Endothelial cell of hepatic sinusoid (primary cell): Measurements from ENCODE around the gene UQCRC1.

Experiments used
- in situ Hi-C: cut with HindIII; loops from 2 replicates; pipeline ENCODE4 v1.10.0; 2017; ENCODE audit warnings: low sequenced_read_pairs

The UQCRC1 gene

DNA sequence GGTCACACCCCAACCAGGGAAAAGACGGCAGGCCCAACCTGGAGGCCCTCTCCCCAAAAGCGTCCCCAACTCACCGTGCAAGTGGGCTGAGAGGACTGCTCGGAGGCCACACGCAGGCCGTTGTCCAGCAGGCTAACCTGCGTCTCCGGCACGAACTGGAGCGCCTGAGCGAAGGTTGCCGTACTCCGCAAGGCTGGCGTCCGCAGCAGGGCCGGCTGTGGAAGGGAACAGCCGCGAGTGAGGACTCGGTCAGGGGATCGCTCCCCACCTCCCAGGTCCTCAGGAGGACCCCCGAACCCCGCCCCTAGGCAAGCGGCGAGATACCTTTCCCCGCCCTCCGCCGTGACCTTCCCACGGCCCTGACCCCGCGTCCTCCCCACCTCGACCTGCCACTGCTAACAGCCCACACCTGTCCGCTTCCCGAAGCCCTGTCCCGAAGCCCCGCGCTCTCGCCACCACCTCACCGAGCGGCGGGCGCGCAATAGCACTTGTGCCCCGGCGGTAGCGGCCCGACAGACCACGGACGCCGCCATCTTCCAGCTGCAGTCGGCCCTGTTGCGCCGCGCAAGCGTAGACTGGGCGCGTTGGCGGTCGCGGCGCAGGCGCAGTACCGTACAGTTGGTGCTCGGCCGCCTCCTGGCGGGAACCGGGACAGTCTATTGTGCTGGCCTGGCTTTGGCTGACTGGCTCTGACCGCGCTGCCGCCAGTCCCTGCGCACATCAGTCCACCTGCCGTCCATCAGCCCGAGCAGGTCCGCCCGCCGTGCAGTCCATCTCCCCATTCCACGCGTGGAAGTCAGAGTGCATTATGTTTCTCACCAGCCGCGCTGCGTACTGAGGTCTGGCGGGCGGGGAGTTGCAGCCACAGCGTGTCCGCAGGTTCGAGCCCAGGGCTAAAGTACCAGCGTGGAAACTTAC is at the start of gene UQCRC1:
TSS of gene UQCRC1 (minus strand) at position 559 of the 918 bp plus-strand sequence. CDS start at position 533, 26 bp downstream.
- in situ Hi-C loops = no loop called here

- in situ Hi-C loops = no loop called here
These were observed 47.4 kb upstream of the UQCRC1 start for GRCh38 chr3:48656841-48657281.

GRCh38 chr3:48656061-48656840 is 46.8 kb upstream of the UQCRC1 start:
- in situ Hi-C loops = no loop called here

DNA sequence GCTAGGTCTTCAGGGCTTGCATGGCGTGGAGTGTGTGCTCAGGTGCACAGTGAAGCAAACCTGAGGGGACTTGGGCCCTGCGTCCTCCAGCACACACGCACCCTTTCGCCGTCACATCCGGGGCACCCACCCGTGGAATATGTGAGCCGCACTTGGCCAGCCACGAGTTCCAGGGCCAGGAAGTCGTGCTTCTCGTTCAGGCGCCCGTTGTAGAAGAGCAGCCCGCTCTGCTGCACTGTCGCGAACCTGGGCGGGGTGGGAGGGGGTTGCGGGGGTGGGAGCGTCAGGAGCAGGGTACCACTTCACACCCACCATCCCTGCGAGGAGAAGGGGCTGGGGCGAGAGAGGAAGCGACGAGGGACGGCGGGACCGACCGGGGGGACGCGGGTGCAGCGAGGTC is 46.2 kb upstream of the UQCRC1 start:
- in situ Hi-C loops = no loop called here

- in situ Hi-C loops = no loop called here
These were observed 45.6 kb upstream of the UQCRC1 start for GRCh38 chr3:48655063-48655462.

DNA sequence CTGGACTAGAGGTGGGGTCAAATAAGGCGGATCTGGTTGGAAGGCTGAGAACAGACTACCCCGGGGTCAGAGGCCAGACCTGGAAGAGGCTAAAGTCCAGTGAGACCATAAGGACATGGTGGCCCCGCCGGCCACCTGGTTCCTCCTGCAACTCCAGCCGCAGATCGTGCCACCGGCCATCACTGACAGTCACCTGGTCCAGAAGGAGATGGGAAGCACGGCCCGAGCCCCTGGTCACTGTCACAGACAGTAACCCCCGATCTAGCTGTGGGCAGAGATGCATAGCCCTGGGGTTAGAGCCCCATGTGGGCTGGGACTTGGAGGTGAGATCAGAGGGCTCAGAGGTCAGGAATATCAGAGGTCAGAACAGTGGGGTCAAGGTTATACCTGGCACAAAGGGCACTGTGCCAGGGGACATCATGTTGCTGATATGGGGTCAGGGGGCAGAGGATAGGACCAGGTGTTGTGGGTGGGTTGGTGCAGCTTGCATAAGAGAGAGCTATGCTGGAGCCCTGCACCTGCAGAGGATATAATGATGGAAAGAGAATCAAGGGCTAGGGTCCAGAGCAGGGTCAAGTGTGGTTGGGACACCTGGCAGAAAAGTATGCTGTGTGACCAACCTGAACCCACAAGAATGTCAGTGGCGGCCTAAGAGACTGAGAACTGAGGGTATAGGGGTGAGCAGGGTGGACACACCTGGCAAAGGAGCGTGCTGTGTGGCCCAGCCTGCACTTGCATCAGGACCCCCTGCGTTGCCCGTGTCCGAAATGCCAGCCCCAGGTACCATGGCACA is 43.7 kb upstream of the UQCRC1 start:
- in situ Hi-C loops = no loop called here

- in situ Hi-C loops = no loop called here
These were observed 42.3 kb upstream of the UQCRC1 start for GRCh38 chr3:48651771-48652170.

DNA sequence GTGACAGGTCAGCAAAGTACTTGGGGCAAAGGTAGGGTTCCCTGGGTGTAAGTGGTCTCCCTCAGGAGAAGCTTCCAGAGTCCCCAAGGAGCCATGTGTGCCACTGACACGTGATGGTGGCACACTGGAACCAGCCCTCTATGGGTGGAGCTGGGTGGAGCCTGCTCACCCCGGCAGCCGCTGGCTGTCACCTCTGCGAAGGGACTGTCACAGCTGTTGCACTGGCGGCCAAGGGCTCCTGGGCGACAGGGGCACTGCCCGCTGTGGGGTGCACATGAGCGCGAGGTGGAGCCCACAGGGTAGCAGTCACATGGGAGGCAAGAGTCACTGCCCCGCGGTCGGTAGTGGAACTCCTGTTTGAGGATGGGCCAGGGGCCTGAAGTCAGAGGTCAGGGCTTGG is 41.3 kb upstream of the UQCRC1 start:
- in situ Hi-C loops = no loop called here

- in situ Hi-C loops = no loop called here
These were observed 38.9 kb upstream of the UQCRC1 start for GRCh38 chr3:48648188-48648850.

- in situ Hi-C loops = no loop called here
These were observed 38.3 kb upstream of the UQCRC1 start for GRCh38 chr3:48647714-48648113.

DNA sequence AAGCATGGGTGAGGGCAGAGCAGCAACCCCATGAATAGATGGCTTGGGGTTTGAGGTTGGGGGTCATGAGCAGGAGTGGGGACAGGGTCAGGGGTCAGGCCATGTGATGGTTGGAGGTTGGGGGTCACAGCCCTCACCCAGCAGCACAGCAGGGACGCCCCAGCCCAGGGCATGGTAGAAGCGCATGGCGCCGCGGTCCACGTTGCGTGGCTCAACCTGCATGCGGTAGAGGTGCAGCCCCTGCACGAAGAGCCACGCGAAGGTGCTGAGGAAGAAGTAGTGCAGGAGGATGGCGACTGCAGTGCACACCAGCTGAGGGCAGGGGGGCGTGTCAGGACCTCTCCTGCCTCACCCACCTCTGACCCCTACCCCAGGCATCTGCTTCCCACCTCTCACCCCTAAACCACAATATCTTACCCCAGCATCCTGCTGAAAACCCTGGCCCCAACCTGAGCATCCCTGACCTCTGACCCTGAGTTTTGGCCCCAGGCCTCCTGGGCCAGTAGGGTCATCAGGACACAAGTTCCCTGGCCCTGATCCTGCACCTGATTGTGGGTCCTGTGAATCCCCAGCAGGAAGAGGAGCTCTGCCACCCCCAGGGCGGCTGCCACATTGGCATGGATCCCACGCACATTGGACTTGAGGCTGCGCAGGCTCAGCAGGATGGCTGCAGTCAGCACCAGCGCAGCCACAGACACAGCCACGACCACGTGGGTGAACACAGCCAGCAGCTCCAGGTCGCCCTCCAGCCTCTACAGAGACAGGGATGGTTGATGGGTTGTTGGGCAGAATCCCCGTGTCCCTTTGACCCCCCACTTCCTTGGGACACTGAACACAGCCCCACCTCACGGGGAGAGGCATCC is 35.7 kb upstream of the UQCRC1 start:
- in situ Hi-C loops = no loop called here

- in situ Hi-C loops = no loop called here
These were observed 33.2 kb upstream of the UQCRC1 start for GRCh38 chr3:48642605-48643004.

GRCh38 chr3:48641396-48641795 is 31.9 kb upstream of the UQCRC1 start:
- in situ Hi-C loops = no loop called here

DNA sequence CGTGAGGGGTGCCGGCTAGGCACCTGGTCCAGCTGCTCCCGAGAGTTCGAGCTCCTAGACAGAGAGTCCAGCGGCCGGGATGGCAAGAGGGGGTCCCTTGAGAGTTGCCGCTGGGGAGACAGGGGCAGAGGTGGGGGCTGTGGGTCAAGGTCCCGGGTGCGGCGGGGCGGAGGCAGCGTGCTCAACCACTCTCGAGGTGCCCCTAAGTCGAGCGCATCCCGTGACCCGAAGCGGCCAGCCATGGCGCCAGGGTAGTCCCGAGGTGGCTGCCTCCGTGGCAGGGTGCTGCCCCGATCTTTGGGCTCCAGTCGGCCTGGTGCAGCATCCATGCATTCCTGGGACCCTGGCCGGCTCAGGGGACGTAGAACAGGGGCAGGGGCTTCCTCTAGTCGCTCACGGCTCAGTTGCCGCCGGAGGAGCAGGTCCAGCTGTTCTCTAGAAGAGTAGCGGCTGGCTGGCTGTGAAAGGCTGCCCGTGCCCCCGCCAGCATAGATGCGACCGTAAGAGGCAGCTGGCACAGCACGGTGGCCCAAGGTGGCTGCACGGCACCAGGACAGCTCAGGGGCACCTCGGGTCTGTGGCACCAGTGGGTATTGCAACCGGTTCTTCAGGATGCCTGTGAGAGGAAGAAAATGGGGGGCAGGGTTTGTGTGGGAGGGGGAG is 30.6 kb upstream of the UQCRC1 start:
- in situ Hi-C loops = loop anchor here (10.0 kb wide), 2 partner anchors 85 to 165 kb away; partner anchors contain the start of gene PFKFB4

DNA sequence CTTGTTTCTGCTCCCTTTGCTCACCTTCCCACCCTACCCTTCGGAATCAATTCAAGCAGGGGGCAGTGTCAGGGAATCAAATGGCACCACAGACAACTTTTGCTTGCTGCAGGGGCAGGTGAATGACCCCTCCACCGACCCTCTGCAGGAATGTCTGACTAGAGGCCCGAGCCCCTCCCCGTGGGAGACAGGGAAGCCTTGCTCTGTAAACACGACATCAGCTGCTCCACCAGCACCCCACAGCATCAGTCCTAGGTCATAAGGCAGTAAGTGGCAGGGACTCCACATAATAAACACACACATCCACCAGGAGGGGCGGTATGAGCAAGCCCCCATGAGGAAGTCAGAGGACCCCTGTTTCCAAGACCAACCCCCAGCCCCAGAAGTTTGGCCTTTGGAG is 27.9 kb upstream of the UQCRC1 start:
- in situ Hi-C loops = loop anchor here (10.0 kb wide), 2 partner anchors 83 to 163 kb away; partner anchors contain the start of gene PFKFB4

- in situ Hi-C loops = loop anchor here (10.0 kb wide), 2 partner anchors 81 to 161 kb away; partner anchors contain the start of gene PFKFB4
These were observed 26.8 kb upstream of the UQCRC1 start for GRCh38 chr3:48636149-48636655.

DNA sequence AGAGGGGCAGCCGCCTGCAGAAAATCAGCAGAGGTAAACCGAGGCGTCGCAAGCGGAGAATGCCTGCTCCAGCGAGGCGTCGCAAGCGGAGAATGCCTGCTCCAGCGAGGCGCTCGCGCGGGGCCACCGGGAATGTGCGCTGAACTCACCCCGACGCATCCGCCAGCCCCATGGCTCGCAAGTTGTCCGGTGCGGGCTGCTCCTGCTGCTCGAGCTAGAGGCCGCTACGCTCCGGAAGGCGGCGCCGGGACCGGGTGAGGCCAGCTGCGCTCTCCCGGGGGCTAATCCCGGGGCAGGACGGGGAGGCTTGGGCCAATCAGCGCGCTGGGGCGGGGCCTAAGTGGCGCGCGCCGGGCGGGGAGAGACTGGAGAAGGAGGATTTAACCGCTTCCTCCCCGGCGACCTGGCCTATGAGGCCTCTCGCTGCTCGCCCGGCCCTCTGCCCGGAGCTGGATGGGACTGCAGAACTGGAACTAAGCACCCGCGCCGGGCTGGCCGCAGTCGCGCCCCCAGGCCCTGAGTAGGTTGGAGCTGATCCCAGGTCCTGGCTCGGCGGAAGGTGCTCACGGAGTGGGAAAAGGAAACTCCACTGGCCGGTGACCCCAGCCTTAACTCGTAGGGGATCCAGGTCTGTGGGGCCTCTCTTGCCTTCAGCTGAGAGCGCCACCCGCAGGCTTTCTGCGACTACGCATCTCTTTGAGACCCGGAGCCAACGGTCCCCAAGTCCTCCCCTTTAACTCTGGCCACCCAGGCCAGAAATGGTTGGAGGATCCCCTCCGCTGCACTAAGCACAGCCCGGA is 26.0 kb upstream of the UQCRC1 start, which contains the start of gene SLC26A6:
TSS of gene SLC26A6 (minus strand) at position 240 of the 800 bp plus-strand sequence. CDS start at position 172, 68 bp downstream.
- in situ Hi-C loops = loop anchor here (10.0 kb wide), 2 partner anchors 81 to 161 kb away; partner anchors contain the start of gene PFKFB4
